NCI-H526 (cell line): Measurements from ENCODE around the gene ITPR2.
A peak's percentile ranks its signal among the peaks of the same experiment; 100 is the strongest.
"Not testable (repeated sequence)": the region's sequence is repeated elsewhere in the genome, so short reads cannot be mapped to it uniquely, and the experiment has no call there.

Experiments used
- DNase-seq, 2 experiments: peaks; one replicate each; lab custom pipeline; 2025; lab: John Stamatoyannopoulos, UW

Gene ITPR2

DNA sequence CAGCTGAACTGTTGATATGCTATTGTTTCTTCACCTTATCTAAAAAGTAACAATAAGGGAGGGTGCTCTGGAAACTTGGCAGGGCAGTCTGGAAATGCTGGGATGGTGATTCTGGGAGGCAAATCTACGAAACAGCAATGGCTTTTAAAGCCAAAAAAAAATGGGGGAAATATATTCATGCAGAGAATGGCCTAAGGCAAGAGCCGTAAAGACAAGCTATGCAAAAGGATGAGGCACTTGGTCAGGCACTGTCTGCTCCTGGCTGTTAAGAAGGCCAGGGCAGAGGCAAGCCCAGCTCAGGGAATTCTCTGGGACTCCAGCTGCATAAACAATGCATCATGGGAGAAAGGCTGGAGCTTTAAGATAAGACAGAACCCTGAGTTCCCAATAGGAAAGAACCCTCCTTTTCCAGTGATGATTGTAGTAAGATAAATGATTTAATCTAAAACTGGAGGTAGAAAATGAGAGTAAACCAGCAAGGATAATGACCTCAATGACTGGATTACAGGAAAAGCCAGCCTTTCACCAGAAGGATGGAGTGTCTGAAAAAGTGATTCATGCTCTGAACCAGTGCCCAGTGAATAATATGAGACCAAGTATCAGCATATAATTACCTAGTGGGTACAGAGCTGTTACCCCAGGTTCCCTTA, 46.0 kb downstream of the ITPR2 start:
- peak in 1 of 2 experiments; percentile 39 for DNase-seq

DNA sequence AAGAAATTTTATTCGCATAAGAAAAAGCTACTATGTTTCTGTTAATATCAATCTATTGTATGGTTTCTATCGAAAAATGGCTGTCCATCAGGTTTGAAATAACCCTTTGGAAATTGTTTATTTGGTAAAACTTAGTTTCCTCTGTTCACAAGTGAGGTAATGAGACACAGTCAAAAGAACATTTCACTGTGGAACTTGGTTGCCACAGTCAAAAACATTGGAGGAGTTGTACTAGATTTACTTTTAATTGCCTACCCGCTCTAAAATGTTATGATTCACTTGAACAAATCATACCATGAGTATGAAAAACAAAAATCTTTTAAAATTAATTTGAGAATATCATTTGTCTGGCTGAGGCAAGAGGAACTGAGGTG, 46.5 kb downstream of the ITPR2 start:
- no peak for DNase-seq

DNA sequence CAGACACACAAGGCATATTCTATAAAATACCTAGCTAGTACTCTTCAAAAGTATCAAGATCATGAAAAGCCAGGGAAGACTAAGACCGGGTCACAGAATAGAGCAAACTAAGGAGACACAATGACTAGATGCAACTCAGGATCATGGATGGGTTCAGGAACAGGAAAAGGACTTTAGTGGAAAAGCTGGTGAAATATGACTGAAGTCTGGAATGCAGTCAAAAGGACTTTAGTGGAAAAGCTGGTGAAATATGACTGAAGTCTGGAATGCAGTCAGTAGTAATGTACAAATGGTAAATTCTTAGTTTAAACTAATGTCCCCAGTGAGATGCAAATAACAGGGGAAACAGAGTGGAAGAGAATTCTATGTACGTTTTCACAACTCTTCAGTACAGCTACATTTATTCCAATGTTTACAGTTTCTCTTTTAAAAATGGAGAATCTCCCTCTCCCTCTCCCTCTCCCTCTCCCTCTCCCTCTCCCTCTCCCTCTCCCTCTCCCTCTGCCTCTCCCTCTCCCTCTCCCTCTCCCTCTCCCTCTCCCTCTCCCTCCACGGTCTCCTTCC, 49.1 kb downstream of the ITPR2 start:
- DNase-seq, result peak in 1 of 2 experiments; percentile 18

DNA sequence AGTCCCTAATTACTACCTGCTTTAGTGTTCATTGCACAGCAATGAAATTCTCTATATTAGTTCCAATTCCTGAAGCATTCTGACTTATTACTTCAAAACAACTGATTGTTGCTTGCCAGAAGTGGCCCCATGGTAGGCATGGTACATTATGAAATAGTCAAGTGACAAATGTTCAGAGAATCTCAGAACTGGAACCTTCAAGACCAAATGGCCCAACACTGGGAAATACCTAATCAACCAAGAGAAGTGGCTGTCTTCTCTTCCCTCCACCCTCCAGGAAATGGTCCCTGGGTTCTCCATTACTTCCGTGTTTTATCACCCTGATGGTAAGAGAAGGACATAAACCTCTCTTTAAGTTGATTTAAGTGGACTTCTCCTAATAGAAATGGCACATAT, 49.9 kb downstream of the ITPR2 start:
- DNase-seq, result no peak

DNA sequence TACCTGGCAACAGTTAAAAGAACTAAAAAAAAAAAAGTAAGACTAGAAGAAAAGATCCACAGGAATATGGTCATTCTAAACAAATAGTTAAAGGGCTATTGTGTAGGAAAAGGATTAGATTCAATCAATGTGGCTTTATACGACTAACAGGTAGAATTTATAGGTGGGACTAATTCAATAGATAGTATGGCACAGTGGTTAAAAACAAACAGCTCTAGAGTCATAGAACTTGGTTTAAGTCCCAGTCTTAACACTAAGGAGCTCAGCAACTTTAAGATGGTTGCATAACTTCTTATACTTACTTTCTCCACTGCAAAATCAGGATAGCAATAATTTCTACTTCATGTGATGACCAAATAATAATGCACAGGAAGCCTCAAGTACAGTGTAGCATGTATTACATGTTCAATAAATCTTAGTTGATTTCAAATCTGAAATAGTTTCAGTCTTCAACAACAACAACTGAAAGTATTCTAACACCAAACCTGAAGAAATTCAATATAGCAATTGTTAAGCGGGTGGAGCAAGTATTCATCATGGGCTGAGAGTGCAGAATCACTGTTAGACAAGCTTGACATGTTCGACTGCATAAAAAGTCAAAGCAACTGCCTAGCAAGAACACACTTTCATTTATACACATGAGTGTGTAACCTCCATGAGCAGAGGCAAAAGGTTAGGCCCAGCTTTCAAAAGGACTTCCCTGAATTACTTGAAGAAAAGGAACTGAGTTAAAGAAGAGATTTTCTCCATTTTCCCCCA, 50.4 kb downstream of the ITPR2 start:
- DNase-seq, result no peak

DNA sequence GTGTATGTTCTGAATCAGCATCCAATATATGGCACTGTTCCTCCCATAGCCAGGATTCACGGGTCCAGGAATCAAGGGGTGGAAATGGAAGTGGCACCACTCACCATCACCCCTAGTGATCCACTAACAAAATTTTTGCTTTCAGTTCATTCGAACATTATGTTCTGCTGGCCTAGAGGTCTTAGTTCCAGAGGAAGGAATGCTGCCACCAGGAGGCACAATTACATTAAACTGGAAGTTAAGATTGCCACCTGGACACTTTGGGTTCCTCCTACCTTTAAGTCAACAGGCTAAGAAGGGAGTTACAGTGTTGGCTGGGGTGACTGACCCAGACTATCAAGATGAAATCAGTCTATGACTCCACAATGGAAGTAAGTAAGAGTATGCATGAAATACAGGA, 52.3 kb downstream of the ITPR2 start:
- DNase-seq, result not testable (repeated sequence)

DNA sequence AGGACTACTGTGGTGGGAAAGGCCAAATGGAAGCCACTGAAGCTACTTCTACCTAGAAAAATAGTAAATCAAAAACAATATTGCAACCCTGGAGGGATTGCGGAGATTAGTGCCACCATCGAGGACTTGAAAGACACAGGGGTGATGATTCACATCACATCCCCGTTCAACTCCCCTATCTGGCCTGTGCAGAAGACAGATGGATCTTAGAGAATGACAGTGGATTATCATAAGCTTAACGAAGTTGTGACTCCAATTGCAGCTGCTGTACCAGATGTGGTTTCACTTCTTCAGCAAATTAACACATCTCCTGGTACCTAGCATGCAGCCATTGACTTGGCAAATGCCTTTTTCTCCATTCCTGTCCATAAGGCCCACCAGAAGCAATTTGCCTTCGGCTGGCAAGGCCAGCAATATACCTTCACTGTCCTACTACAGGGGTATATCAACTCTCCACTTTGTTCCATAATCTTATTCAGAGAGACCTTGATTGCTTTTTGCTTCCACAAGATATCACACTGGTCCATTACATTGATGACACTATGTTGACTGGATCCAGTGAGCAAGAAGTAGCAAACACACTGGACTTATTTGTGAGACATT, 54.7 kb downstream of the ITPR2 start:
- DNase-seq, result not testable (repeated sequence)

DNA sequence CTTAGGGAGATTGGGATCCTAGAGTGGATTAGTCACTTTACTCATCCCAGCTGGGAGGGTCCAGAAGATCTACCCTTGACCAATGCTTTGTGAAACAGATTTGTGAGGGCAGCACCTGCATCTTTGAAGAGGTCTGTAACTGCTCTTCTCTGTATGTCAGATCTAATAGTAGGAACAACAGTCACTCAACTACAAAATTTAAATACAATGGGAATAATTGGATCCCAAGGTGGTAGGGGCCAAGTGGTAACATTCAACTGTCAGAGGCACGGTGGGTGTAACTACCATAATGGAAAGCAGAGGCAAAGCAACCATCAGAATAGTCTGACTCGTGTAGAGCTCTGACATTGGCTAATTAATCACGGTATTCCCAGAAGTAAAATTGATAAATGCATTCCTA, 55.8 kb downstream of the ITPR2 start:
- DNase-seq, result no peak

DNA sequence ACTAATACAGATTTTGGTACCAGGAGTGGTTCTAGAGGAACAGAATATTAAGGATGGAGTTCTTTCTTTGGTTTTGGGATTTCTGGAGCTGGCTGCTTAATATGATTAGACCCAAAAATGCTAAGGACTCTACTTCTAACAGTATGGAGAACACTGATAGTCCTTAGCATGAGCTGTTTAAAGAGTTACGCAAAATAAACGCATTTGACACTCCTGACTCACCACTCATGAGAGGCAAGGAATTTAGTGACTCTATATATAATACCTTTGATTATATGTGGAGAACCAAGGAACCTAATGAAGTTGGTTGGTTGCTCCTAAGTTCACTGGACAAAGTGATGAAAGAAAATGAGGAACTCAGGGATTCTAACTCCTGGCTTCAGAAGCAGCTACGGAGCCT, 57.0 kb downstream of the ITPR2 start:
- DNase-seq, result not testable (repeated sequence)

DNA sequence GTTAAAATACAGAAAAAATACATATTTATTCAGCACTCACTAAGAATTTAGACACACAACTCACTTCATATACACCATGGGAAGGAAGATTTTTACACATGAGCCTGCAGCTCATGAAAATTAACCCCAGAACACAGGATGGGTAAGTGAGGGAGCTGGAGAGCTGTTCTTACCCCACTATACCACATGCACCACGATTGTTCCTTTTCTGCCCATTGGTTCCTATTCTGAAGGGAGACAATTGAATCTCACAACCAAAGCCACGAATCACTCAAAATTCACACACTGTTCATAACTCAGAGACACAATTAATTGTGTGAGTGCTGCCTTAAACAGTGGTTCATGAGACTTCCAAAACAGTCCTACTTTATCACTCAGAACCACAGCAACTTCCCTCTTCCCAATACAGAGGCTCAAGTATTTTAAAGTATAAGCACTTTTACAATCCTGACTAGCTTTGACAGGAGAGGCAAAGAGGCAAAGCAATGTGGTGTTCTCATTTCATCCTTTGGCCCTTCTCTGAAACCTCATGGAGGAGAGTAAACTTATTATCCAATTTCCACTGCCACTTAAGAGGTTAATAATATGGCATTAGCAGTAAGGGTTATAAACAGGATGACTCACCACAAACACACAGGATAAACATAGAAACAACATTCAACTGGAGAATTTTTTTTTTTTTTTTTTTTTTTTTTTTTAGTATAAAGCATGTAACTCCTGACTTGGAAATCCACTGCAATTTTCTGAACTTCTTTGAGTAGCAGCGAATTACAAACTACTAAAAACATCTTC, 59.5 kb downstream of the ITPR2 start:
- no peak for DNase-seq

DNA sequence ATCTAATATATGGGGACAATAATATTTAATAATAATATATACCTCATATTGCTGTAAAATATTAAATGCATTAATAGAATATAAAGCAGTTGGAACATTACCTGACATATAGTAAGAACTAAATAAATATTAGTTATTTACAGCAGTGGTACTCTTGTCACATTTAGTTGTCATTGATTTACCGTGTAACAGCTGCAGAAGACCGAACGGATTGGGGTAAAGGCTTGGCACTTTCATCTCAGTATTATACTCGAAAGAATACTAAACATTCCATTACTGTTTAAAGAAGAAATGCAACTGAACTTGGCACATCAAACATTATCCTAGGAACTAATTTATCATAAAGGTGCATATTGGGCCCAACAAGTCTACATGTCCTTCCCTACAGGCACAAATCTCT, 61.1 kb downstream of the ITPR2 start:
- no peak for DNase-seq

DNA sequence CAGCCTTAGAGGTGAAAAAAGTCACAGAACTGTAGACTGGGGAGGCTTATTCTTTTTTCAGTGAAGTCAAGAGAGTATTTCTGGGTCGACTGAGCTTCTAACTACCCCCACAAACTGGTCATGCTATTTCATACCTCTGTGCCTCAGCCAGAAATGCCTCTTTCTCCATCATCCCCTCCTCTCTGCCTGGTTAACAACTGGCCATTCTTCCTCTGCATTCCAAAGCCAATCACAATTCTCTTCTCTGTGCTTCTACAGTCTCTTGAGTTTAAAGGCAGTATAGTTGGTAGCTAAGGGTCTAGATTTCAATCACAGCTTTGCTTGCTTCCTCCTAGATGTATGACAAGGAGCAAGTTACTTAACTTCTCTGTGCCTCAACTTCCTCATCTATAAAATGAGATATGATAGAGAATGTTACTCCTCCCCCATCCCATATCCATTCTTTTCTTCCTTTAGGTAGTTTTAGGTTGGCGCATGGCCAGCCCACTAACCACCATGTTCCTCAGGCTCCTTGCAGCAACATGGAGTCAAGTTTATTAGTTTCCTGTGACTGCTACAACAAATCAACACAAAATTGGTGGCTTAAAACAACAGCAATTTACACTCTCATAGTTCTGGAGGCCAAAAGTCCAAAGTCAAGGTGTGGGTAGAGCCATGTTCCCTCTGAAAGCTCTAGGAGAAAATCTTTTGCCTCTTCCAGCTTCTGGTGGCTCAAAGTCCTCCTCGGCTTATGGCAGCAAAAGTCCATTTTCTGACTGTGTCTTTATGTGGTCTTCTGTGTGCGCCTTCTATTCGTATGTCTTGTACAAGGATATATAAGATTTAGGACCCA, 62.5 kb downstream of the ITPR2 start:
- DNase-seq, result no peak

DNA sequence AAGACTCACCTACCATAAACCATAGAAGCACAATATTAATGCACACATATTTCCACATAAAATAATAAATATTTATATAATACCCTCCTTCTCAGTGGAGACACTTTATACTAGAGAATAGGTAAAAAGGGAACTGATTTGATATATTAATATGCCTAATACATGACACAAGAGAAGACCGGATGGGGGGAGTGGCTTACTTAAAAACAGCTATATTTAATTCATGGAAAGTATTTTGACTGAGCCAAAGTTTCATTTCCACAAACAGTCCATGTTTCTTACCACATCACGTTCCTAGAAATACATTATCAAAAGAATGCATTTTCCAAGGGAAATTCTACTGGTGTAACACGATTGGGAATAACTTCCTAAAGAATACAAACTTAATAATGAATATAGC, 63.4 kb downstream of the ITPR2 start:
- DNase-seq, result no peak

DNA sequence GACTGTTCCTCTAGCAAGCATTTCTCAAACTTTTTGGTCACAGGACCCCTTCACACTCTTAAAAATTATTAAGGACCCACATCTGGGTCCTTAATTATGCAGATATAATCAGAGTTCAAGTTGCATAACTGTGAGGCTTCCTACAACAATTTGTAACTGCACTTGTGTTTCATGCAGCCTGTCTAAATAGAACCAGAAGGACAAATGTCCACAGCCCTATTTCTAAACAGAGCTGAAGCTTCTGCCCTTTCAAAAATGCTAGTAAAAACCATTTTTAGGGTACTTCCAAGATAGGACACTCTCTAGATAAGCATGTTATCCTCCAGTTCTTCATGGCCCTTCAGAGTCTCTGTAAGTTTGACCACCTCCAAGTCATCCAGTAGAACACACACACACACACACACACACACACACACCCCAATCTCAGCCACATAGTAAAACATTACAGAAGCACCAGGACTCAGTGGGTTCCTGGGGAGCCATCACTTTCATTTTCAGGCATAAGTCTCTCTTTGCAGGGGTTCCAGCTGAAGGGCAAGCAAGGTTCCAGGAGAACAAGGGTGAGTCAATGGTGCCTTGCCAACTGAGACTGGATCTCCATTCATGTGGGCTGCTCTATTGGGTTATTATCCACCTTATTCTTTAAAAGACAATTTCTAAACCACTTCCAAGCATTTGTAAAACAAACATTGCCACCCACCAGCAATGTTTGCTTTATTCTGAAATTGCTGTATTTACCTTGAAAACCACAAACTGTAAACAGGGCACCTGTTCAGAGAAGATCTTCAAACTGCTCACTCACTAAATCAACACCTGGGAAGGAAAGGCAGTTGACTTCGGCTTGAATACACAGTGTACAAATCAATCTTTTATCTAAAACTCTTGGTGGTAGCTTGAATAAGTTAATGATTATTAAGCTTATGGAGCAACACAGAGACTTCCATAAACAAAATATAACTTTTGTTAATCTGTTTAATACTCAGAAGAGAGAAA, 64.1 kb downstream of the ITPR2 start:
- peak; percentile 70 to 72 for DNase-seq

DNA sequence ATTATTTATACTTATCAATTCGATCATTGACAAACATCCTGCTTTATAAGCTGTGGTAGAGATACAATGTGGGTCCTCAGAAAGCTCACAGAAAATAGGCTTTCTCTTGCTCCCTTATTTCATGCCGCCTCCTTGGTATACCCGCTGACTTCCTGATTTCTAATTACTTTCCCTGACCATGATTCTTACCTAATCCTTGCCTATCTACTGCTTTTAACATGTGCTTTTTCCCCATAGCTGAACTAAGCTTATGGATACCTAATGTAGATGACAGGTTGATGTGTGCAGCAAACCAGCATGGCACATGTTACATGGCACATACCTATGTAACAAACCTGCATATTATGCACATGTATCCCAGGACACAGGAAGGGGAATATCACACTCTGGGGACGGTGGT, 65.1 kb downstream of the ITPR2 start:
- DNase-seq, result no peak

DNA sequence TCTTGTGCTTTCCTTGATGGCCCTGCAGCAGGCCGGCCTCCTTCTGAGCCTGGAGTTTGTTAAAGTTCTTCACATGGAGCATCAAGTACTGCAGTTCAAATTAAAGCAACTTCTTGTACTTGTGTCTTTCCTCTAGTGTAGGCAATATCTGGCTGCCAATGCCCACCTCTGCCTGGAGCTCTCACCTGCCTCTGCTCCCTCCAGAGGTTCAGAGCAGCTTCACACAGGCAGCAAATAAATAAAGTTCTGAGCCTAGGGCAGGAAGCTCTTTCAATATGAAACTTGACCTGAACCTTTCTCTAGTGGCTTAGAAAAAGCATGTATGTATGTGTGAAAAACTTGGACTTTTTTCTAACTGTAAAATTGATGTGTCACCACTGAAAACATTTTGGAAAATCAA, 65.9 kb downstream of the ITPR2 start:
- DNase-seq, result peak; percentile 22 to 49

DNA sequence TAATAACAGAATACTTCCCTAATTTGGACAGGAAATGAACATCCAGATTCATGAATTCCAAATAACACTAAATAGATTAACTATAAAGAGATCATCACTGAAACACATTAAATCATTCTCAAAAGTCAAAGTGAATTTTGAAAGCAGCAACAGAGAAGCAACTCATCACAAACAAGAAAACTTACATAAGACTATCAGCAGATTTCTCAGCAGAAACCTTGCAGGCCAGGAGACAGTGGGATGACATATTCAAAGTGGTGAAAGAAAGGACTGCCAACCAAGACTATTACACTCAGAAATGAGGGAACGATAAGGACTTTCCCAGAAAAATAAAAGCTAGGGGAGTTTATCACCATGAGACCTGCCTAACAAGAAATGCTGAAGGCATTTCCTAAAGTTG, 70.8 kb downstream of the ITPR2 start:
- DNase-seq, result no peak

DNA sequence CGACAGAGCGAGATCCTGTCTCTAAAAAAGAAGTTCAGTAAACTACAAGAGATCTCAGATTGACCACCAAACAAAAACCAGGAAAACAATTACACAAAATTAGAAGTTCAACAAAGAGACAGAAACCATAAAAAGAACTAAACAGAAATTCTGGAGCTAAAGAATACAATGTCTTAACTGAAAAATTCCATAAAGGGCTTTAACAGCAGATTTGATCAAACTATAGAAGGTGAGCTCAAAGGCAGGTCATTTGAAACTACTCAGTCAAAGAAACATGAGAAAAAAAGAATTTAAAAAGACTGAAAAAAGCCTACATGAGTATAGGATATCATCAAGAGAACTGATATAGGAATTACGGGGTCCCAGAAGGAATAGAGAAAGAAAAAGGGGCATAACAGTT, 71.2 kb downstream of the ITPR2 start:
- DNase-seq, result no peak

DNA sequence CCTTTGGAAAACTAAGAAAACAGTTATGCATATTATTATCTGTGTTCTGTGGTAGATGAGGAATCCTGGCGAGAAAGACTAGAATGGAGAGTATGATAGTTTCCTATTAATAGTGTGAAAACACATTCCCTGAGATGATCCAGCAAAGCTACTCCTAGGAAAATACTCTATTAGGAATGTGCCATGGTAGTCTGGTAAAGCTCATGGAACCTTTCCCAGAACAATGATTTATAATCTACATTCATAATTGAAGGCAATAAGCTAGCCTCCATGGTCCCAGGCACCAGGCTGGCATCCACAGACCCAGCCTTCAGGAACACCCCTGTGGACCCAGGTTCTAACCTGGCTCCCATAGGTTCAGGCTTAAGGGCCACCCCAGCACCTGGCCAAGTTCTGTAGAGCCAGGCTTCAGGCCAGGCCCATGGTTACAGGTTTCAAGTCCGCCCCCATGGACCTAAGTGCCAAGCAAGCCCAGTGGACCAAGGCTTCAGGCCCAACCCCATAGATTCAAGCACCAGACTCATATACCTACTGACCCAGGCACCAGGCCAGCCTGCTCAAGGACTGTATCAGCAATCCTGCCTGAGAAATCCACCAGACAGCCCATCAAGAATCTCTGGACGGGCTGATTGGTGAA, 72.2 kb downstream of the ITPR2 start:
- no peak for DNase-seq

DNA sequence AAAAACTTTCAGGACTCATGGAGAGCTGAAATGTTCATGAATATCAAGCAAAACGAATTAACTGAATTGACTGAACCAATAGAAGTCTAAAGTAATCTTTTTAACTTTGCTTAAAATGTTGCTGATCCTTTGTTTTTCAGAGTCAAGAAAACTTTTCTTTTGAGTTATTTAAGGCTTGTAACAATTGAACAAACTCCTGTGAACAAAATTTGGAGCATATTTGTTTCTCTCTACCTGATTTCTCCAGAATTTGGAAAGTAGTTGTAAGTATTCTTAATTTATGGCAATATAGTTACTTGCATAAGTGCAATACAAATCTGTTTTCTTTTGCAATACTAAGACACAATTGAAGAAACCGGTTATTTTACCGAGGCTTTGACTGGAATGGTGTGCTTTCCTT, 77.6 kb downstream of the ITPR2 start:
- not testable (repeated sequence) for DNase-seq
